ENCODE measurements around the gene PGM5.

PGM5 gene

DNA sequence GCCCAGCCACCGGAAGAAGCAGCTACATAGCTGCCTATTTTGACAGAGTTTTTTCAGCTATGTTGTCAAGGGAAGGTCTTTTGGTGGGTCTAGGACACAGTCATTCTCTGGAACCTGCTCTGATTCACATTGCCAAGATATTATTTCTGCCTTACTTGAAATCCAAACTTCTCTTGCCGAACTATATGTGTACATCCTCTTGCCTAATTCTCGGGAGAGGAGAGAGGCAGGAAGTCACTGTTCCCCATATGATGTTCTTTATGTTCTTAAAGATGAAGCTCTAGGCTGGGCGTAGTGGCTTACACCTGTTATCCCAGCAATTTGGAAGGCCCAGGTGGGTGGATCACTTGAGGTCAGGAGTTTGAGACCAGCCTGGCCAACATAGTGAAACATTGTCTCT, 175.7 kb downstream of the PGM5 start:
- no peak for DNase-seq (ENCODE audit: low spot score)
- Histone ChIP-seq H4K8ac (ENCODE audit: low read depth, low read length) (no peak overlapping the region), H2BK120ac (ENCODE audit: low read depth, low read length) (no peak overlapping the region), H2AK5ac (ENCODE audit: low read depth, low read length) (no peak overlapping the region), H3K27ac (replicated peaks; ENCODE audit: low read length) (no peak overlapping the region), H3K14ac (ENCODE audit: low read length) (no peak overlapping the region), H3K9ac (ENCODE audit: low read depth, low read length, poor library complexity) (no peak overlapping the region), H2AFZ (ENCODE audit: low read length) (no peak overlapping the region), H2BK5ac (ENCODE audit: low read length) (no peak overlapping the region), H3K23ac (ENCODE audit: low read depth, low read length, poor library complexity) (no peak overlapping the region), H3K18ac (ENCODE audit: low read length) (no peak overlapping the region), H2BK12ac (ENCODE audit: low read length) (no peak overlapping the region), H2BK15ac (ENCODE audit: low read length) (no peak overlapping the region), H3K4me1 (ENCODE audit: control insufficient read depth in 2 of 2, insufficient read depth in 1 of 2, low read depth in 1 of 2, low read length in 2 of 2) (peaks cover 0 to 5% of the 10 kb centered on the region in 2 donors), H3K27me3 (ENCODE audit: control insufficient read depth in 3 of 3, insufficient read depth in 3 of 3, low read depth in 1 of 3, low read length in 3 of 3) (peaks cover 0 to 27% (median 0%) of the 10 kb centered on the region in 3 experiments), H3K4me3 (ENCODE audit: low read length in 2 of 2) (no peak overlapping the region), H3K4ac (ENCODE audit: low read length) (no peak overlapping the region), H3K79me1 (ENCODE audit: low read depth, low read length) (no peaks in the 10 kb centered on the region), H3K9me3 (replicated peaks in 1 of 2; ENCODE audit: control insufficient read depth in 2 of 2, insufficient read depth in 1 of 2, low read depth in 1 of 2, low read length in 2 of 2) (no peaks in the 10 kb centered on the region), H3K4me2 (ENCODE audit: insufficient read depth, low read length, poor library complexity, severe bottlenecking) (no peak overlapping the region), H4K91ac (ENCODE audit: low read depth, low read length, poor library complexity) (no peak overlapping the region), H3K36me3 (replicated peaks in 1 of 2; ENCODE audit: control insufficient read depth in 2 of 2, insufficient read depth in 2 of 2, low read length in 2 of 2) (no peaks in the 10 kb centered on the region)
- no CpG with 5 or more reads among the region's 4 CpGs for WGBS, 2 donors (ENCODE audit: extremely low coverage in 2 of 2, insufficient read length in 2 of 2, insufficient replicate concordance in 1 of 2)

GRCh38 chr9:68533678-68534077, 177.3 kb downstream of the PGM5 start:
- no peak overlapping the region for H3K4me2 ChIP-seq (ENCODE audit: insufficient read depth, low read length, poor library complexity, severe bottlenecking)
- H2AK5ac ChIP-seq (ENCODE audit: low read depth, low read length): no peak overlapping the region
- no peaks in the 10 kb centered on the region for H3K9me3 ChIP-seq (replicated peaks in 1 of 2; ENCODE audit: control insufficient read depth in 2 of 2, insufficient read depth in 1 of 2, low read depth in 1 of 2, low read length in 2 of 2)
- H3K36me3 ChIP-seq (replicated peaks in 1 of 2; ENCODE audit: control insufficient read depth in 2 of 2, insufficient read depth in 2 of 2, low read length in 2 of 2): no peaks in the 10 kb centered on the region
- no peak overlapping the region for H3K9ac ChIP-seq (ENCODE audit: low read depth, low read length, poor library complexity)
- no CpG with 5 or more reads among the region's 3 CpGs for WGBS, 2 donors (ENCODE audit: extremely low coverage in 2 of 2, insufficient read length in 2 of 2, insufficient replicate concordance in 1 of 2)
- no peak overlapping the region for H3K4ac ChIP-seq (ENCODE audit: low read length)
- peaks cover 0 to 9% of the 10 kb centered on the region in 2 donors for H3K4me1 ChIP-seq (ENCODE audit: control insufficient read depth in 2 of 2, insufficient read depth in 1 of 2, low read depth in 1 of 2, low read length in 2 of 2)
- H2AFZ ChIP-seq (ENCODE audit: low read length): no peak overlapping the region
- no peak for DNase-seq (ENCODE audit: low spot score)
- H3K79me1 ChIP-seq (ENCODE audit: low read depth, low read length): no peaks in the 10 kb centered on the region
- H2BK15ac ChIP-seq (ENCODE audit: low read length): no peak overlapping the region
- no peak overlapping the region for H3K4me3 ChIP-seq (ENCODE audit: low read length in 2 of 2)
- no peak overlapping the region for H2BK120ac ChIP-seq (ENCODE audit: low read depth, low read length)
- H3K27ac ChIP-seq (replicated peaks; ENCODE audit: low read length): no peak overlapping the region
- no peak overlapping the region for H3K14ac ChIP-seq (ENCODE audit: low read length)
- no peak overlapping the region for H4K91ac ChIP-seq (ENCODE audit: low read depth, low read length, poor library complexity)
- no peak overlapping the region for H2BK5ac ChIP-seq (ENCODE audit: low read length)
- no peak overlapping the region for H3K18ac ChIP-seq (ENCODE audit: low read length)
- H4K8ac ChIP-seq (ENCODE audit: low read depth, low read length): no peak overlapping the region
- peaks cover 0 to 31% (median 0%) of the 10 kb centered on the region in 3 experiments for H3K27me3 ChIP-seq (ENCODE audit: control insufficient read depth in 3 of 3, insufficient read depth in 3 of 3, low read depth in 1 of 3, low read length in 3 of 3)
- no peak overlapping the region for H2BK12ac ChIP-seq (ENCODE audit: low read length)
- H3K23ac ChIP-seq (ENCODE audit: low read depth, low read length, poor library complexity): no peak overlapping the region

GRCh38 chr9:68536876-68537615, 180.6 kb downstream of the PGM5 start:
- Histone ChIP-seq H3K4me1 (ENCODE audit: control insufficient read depth in 2 of 2, insufficient read depth in 1 of 2, low read depth in 1 of 2, low read length in 2 of 2) (peaks cover 0 to 9% of the 10 kb centered on the region in 2 donors), H3K14ac (ENCODE audit: low read length) (no peak overlapping the region), H3K4ac (ENCODE audit: low read length) (no peak overlapping the region), H3K23ac (ENCODE audit: low read depth, low read length, poor library complexity) (no peak overlapping the region), H2BK15ac (ENCODE audit: low read length) (no peak overlapping the region), H3K9ac (ENCODE audit: low read depth, low read length, poor library complexity) (no peak overlapping the region), H3K36me3 (replicated peaks in 1 of 2; ENCODE audit: control insufficient read depth in 2 of 2, insufficient read depth in 2 of 2, low read length in 2 of 2) (no peaks in the 10 kb centered on the region), H3K18ac (ENCODE audit: low read length) (peak overlapping the region; percentile 16), H2BK120ac (ENCODE audit: low read depth, low read length) (no peak overlapping the region), H3K9me3 (replicated peaks in 1 of 2; ENCODE audit: control insufficient read depth in 2 of 2, insufficient read depth in 1 of 2, low read depth in 1 of 2, low read length in 2 of 2) (no peaks in the 10 kb centered on the region), H3K27me3 (ENCODE audit: control insufficient read depth in 3 of 3, insufficient read depth in 3 of 3, low read depth in 1 of 3, low read length in 3 of 3) (peaks cover 0 to 45% (median 0%) of the 10 kb centered on the region in 3 experiments), H3K4me2 (ENCODE audit: insufficient read depth, low read length, poor library complexity, severe bottlenecking) (no peak overlapping the region), H3K27ac (replicated peaks; ENCODE audit: low read length) (no peak overlapping the region), H2BK5ac (ENCODE audit: low read length) (no peak overlapping the region), H2AK5ac (ENCODE audit: low read depth, low read length) (no peak overlapping the region), H4K8ac (ENCODE audit: low read depth, low read length) (no peak overlapping the region), H2AFZ (ENCODE audit: low read length) (no peak overlapping the region), H3K4me3 (ENCODE audit: low read length in 2 of 2) (no peak overlapping the region), H4K91ac (ENCODE audit: low read depth, low read length, poor library complexity) (no peak overlapping the region), H2BK12ac (ENCODE audit: low read length) (no peak overlapping the region), H3K79me1 (ENCODE audit: low read depth, low read length) (no peaks in the 10 kb centered on the region)
- WGBS, 2 donors (ENCODE audit: extremely low coverage in 2 of 2, insufficient read length in 2 of 2, insufficient replicate concordance in 1 of 2): no CpG with 5 or more reads among the region's 10 CpGs
- no peak for DNase-seq (ENCODE audit: low spot score)

- no peaks in the 10 kb centered on the region for H3K79me1 ChIP-seq (ENCODE audit: low read depth, low read length)
- H4K8ac ChIP-seq (ENCODE audit: low read depth, low read length): no peak overlapping the region
- WGBS, 2 donors (ENCODE audit: extremely low coverage in 2 of 2, insufficient read length in 2 of 2, insufficient replicate concordance in 1 of 2): no CpG with 5 or more reads among the region's 1 CpG
- H3K23ac ChIP-seq (ENCODE audit: low read depth, low read length, poor library complexity): no peak overlapping the region
- H3K14ac ChIP-seq (ENCODE audit: low read length): no peak overlapping the region
- no peak overlapping the region for H4K91ac ChIP-seq (ENCODE audit: low read depth, low read length, poor library complexity)
- no peak overlapping the region for H2BK120ac ChIP-seq (ENCODE audit: low read depth, low read length)
- no peak overlapping the region for H3K9ac ChIP-seq (ENCODE audit: low read depth, low read length, poor library complexity)
- no peak overlapping the region for H3K27ac ChIP-seq (replicated peaks; ENCODE audit: low read length)
- no peak for DNase-seq (ENCODE audit: low spot score)
- H2AK5ac ChIP-seq (ENCODE audit: low read depth, low read length): no peak overlapping the region
- no peak overlapping the region for H3K4me2 ChIP-seq (ENCODE audit: insufficient read depth, low read length, poor library complexity, severe bottlenecking)
- peaks cover 0 to 49% (median 0%) of the 10 kb centered on the region in 3 experiments for H3K27me3 ChIP-seq (ENCODE audit: control insufficient read depth in 3 of 3, insufficient read depth in 3 of 3, low read depth in 1 of 3, low read length in 3 of 3)
- H2BK15ac ChIP-seq (ENCODE audit: low read length): no peak overlapping the region
- no peak overlapping the region for H2AFZ ChIP-seq (ENCODE audit: low read length)
- H3K4me1 ChIP-seq (ENCODE audit: control insufficient read depth in 2 of 2, insufficient read depth in 1 of 2, low read depth in 1 of 2, low read length in 2 of 2): peaks cover 0 to 9% of the 10 kb centered on the region in 2 donors
- no peak overlapping the region for H2BK5ac ChIP-seq (ENCODE audit: low read length)
- no peak overlapping the region for H2BK12ac ChIP-seq (ENCODE audit: low read length)
- H3K18ac ChIP-seq (ENCODE audit: low read length): no peak overlapping the region
- H3K9me3 ChIP-seq (replicated peaks in 1 of 2; ENCODE audit: control insufficient read depth in 2 of 2, insufficient read depth in 1 of 2, low read depth in 1 of 2, low read length in 2 of 2): no peaks in the 10 kb centered on the region
- H3K36me3 ChIP-seq (replicated peaks in 1 of 2; ENCODE audit: control insufficient read depth in 2 of 2, insufficient read depth in 2 of 2, low read length in 2 of 2): no peaks in the 10 kb centered on the region
- no peak overlapping the region for H3K4ac ChIP-seq (ENCODE audit: low read length)
- no peak overlapping the region for H3K4me3 ChIP-seq (ENCODE audit: low read length in 2 of 2)
These were observed 181.1 kb downstream of the PGM5 start for GRCh38 chr9:68537616-68537880.

Measured in neuronal stem cell (in vitro differentiated cells).